Rectal smooth muscle tissue (tissue), 1 donor: ENCODE results near the gene MRNIP.
A peak's percentile ranks its signal among the peaks of the same experiment; 100 is the strongest.

Experiments used
- H3K27ac ChIP-seq: one replicate; pipeline ENCODE4 v1.7.0; 2013; ENCODE audit warnings: low read depth, low read length, inconsistent platforms
- H3K27me3 ChIP-seq: one replicate; pipeline ENCODE4 v1.7.0; 2013; ENCODE audit warnings: low read length; ENCODE audit not compliant: control insufficient read depth, insufficient read depth
- H3K36me3 ChIP-seq: one replicate; pipeline ENCODE4 v1.7.0; 2013; ENCODE audit warnings: low read length; ENCODE audit not compliant: control insufficient read depth, insufficient read depth
- H3K4me1 ChIP-seq: one replicate; pipeline ENCODE4 v1.7.0; 2013; ENCODE audit warnings: low read length; ENCODE audit not compliant: control insufficient read depth, insufficient read depth
- H3K4me3 ChIP-seq: one replicate; pipeline ENCODE4 v1.7.0; 2013; ENCODE audit warnings: low read length
- H3K9ac ChIP-seq: one replicate; pipeline ENCODE4 v1.7.0; 2013; ENCODE audit warnings: low read length

Gene MRNIP

DNA sequence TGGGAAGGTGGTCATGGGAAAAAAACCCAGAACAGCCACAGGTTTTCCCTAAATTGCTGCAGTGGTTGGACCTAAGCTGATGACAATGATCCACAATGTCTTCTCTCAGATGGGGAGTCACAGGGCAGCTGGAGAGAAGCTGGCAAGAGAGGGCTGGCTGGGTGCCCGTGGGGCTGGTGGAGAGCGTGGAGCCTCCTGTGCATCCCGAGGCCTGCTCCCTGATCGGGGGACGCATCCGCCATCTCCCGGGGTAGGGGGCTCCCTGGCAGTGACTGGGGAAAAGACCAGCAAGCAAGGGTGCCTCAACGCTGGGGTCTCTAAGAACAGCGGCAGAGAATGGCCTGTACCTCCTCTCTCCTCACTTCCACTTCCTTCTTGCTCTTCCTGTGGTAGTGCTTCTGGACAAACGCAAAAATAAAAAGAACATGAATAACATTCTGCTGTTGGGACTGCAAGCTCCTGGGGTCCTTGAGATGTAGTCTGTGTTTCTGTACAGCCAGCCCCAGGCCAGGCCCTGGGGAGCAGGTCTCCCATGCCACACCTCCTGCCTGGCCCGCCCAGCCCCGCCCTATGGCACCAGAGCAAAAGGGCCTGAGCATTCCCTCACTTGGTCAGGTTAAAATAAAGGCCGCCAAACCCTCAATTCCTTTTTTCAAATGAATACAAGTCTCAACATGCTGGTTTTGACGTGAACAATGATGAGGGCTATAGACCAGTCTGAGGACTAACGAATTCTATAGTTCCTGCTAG lies 7.0 kb upstream of the MRNIP start:
- no peak overlapping the region for H3K4me3 ChIP-seq
- no peaks in the 10 kb centered on the region for H3K27me3 ChIP-seq
- H3K9ac ChIP-seq, result no peak overlapping the region
- no peak overlapping the region for H3K27ac ChIP-seq
- peaks cover 23% of the 10 kb centered on the region for H3K36me3 ChIP-seq
- no peaks in the 10 kb centered on the region for H3K4me1 ChIP-seq

DNA sequence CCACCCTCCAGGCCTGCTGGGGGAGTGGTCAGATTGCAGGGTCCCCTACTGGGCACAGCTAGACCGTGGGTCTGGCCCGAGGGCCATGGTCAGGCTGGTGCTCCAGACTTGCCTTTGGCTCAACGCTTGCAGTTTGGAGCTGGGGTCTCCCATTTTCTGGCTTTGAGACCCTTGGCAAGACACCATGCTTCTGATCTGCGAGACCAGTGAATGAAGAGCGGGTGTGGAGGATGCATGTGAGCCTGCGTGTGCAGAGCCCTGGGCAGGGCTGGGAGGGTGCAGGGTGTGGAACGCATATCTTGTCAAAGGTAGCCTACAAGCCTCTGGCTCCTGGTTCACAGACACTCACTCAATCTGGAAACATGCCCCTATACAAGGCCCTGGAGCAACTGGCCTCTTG lies 6.1 kb upstream of the MRNIP start:
- Histone ChIP-seq H3K4me3 (no peak overlapping the region), H3K27me3 (no peaks in the 10 kb centered on the region), H3K4me1 (peaks cover 3% of the 10 kb centered on the region), H3K9ac (no peak overlapping the region), H3K27ac (no peak overlapping the region), H3K36me3 (peaks cover 20% of the 10 kb centered on the region)

DNA sequence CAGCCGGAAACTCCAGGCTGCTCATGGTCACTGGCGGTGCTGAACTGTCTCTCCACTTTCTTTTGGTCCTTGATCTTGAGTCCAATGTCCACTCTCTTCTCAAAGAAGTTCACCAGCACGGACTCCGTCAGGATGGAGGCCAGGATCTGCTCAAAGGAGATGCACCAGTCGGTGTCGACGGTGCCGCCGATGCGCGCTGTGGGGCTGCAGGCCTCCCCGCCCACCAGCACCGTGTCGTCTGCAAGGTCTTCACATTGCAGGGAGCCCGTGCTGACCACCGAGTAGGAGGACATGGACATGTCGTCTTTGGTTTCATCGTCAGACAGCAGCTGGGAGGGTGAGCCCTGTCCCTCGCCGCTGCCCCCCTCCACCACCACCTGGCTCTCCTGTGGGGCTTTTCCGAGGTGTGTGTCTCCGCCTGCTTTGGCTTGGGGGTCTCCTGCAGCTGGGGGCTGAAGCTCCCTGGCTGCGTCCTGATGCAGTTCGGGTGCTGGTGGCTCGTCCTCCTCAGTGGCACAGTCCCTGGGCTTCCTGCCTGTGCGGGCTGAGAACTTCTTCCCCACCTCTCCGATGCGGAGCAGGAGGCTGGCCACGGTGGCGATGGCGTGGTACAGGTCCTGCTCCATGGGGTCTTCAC lies 5.0 kb upstream of the MRNIP start:
- H3K4me3 ChIP-seq, result no peak overlapping the region
- no peak overlapping the region for H3K27ac ChIP-seq
- no peaks in the 10 kb centered on the region for H3K27me3 ChIP-seq
- H3K9ac ChIP-seq, result no peak overlapping the region
- peaks cover 20% of the 10 kb centered on the region for H3K36me3 ChIP-seq
- H3K4me1 ChIP-seq, result peaks cover 3% of the 10 kb centered on the region

DNA sequence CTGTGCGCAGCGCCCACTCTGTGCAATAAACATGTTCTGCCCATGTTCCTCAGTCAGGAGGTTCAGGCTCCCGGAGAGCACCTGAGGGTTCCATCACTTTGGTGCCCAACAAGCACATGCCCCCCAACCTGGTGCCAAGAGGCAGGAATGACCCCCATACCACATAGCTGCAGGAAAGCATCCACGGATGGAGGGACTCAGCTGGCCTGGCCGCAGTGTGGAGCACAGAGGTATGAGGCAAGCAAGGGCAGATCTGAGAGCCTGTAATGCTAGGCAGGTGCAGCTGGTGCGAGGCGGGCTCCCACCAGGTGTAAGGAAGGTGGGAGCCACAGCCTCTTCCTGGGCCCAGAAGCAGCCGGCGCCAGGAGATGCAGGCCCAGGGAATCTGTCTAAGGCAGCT lies 4.3 kb upstream of the MRNIP start:
- H3K27ac ChIP-seq, result no peak overlapping the region
- peaks cover 3% of the 10 kb centered on the region for H3K4me1 ChIP-seq
- H3K27me3 ChIP-seq, result no peaks in the 10 kb centered on the region
- peaks cover 20% of the 10 kb centered on the region for H3K36me3 ChIP-seq
- H3K4me3 ChIP-seq, result no peak overlapping the region
- no peak overlapping the region for H3K9ac ChIP-seq

DNA sequence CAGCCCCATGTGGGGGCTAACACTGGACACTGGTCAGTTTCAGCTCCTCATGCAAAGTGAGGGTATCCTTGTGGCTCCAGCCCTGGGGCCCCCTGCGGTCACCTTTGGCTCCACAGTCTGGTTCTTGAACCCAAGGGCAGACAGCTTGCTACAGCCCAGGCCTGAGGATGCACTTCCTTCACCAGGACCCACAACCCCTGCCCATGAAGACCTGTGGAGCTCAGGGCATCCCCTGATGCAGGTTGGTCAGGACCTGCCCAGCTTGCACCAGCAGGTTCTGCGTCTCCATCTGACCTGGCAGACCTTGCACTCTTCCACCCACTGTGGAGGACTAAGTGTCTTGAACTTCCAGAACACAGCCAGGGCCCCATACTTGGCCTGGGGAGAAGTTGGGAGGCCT lies 3.7 kb upstream of the MRNIP start:
- Histone ChIP-seq H3K4me3 (no peak overlapping the region), H3K36me3 (peaks cover 20% of the 10 kb centered on the region), H3K4me1 (peaks cover 3% of the 10 kb centered on the region), H3K27me3 (no peaks in the 10 kb centered on the region), H3K9ac (no peak overlapping the region), H3K27ac (no peak overlapping the region)

DNA sequence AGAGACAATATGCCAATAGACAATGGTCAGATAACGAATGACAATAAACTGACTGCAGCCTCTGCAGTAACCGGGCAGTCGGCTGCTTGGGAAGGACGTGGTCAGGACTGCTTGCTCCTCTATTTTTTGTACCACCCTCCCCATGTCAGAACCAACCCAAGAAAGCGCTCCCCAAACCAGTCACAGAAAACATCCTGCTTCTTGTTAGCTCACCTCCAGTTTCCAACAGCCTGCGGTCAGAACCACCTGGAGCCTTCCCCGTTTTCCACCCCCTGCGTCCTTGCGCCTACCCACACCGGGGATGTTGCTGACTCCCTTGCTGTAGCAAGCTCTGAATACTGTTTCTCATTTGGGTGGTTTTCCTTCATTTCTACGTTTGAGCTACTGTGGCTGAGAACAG lies 1.7 kb upstream of the MRNIP start:
- no peak overlapping the region for H3K27ac ChIP-seq
- no peaks in the 10 kb centered on the region for H3K27me3 ChIP-seq
- peaks cover 3% of the 10 kb centered on the region for H3K4me1 ChIP-seq
- H3K9ac ChIP-seq, result no peak overlapping the region
- H3K36me3 ChIP-seq, result peaks cover 19% of the 10 kb centered on the region
- no peak overlapping the region for H3K4me3 ChIP-seq

DNA sequence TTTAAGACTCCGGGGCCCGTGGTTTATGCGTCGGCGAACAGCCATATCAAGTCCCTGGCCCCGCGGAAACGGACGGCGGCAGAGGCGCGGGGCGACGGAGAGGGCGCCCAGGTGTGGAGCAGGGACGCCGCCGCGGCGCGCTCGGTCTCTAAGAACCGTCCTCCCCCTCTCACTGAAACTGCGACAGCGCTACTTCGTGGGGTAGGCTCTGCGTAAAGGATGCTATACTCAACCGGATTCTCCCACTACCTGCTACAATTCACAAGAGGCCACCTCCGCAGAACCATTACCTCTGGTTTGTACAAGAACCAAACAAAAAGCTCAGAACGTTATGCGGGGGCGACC lies 404 bp downstream of the MRNIP start:
- Histone ChIP-seq H3K27me3 (no peaks in the 10 kb centered on the region), H3K27ac (peak overlapping the region; percentile 4), H3K9ac (peak overlapping the region; percentile 25), H3K4me1 (peaks cover 3% of the 10 kb centered on the region), H3K36me3 (peaks cover 7% of the 10 kb centered on the region), H3K4me3 (peak overlapping the region; percentile 98)

DNA sequence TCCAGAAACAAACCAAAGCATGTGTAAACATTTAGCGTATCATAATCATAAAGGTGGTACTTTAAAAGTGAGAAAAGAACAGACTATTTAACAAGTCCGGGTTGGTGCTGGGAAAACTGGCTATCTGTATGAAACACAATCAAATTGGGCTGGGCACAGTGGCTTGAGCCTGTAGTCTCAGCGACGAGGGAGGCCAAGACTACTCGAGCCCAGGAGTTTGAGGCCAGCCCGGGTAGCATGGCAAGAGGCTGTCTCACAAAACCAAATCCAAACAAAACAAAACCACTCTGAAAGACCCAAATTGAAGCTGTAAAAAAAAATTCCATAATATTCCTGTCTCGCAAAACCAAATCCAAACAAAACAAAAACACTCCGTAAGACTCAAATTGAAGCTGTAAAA lies 4.3 kb downstream of the MRNIP start:
- H3K4me1 ChIP-seq, result no peaks in the 10 kb centered on the region
- H3K36me3 ChIP-seq, result peaks cover 20% of the 10 kb centered on the region
- no peak overlapping the region for H3K27ac ChIP-seq
- no peak overlapping the region for H3K4me3 ChIP-seq
- no peaks in the 10 kb centered on the region for H3K27me3 ChIP-seq
- H3K9ac ChIP-seq, result no peak overlapping the region

DNA sequence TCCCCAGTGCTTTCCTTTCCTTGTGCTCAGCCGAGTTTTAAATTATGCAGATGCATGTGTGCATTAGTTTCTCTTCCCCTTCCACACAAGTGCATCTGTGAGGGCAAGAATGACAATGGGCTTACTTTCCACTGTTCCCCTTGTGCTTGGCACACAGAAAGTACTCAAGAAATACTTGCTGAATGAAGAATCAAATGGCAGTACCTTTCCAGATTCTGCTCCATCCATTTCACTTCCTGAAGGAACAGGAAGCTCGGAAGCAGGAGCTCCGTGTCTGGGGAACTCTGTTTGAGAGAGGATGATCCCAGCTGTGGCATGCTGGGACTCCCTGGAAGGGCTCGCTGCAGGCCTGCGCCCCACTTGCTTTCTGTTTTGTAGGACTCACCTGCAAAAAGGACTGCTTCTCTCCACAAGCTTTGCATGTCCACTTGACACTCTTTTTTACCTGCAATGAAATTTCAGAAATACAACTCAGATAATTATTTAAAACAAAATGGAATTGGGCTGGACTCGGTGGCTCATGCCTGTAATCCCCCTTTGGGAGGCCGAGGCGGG lies 5.5 kb downstream of the MRNIP start:
- Histone ChIP-seq H3K27ac (no peak overlapping the region), H3K27me3 (no peaks in the 10 kb centered on the region), H3K9ac (no peak overlapping the region), H3K4me1 (no peaks in the 10 kb centered on the region), H3K36me3 (peaks cover 21% of the 10 kb centered on the region), H3K4me3 (no peak overlapping the region)

DNA sequence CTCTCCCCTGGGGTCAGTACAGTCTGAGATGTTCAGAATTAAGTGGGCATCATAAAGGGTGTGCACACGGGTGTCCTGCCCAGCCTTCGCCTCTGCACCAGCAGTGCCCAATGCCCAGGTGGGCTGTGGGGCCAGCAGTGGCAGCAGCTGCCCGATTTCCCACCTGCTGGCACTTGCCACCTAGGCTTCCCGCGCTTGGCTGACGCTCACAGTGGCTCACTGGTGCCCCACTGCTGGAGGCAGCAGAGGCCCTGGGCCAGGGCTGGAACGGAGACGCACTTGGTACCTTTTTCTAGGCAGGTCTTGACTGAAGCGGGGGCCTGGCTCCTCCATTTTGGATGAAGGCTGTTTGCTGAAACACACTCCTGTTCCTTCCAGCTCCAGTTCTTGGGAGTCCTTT lies 17.0 kb downstream of the MRNIP start:
- Histone ChIP-seq H3K36me3 (peaks cover 23% of the 10 kb centered on the region), H3K4me3 (no peak overlapping the region), H3K9ac (no peak overlapping the region), H3K27ac (no peak overlapping the region), H3K4me1 (no peaks in the 10 kb centered on the region), H3K27me3 (no peaks in the 10 kb centered on the region)

DNA sequence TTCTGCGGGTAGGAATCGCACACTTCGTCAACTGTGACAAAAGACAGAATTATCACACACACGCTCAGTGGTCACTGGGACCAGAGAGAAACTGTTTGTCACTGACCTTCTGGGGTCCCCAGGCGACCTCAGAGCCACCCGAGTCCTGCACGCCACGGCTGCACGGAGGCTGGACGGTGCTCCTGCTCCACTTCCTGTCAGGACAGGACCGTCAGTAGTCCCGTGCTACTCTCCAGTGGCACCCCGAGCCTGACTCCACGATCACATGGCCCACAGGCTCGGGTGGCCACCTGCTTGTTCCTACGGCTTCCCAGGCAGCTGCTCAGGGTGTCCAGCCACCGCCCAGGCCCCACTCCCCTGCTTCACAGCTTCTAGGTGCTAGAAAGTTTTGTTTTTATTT lies 17.9 kb downstream of the MRNIP start:
- no peaks in the 10 kb centered on the region for H3K27me3 ChIP-seq
- no peak overlapping the region for H3K4me3 ChIP-seq
- H3K9ac ChIP-seq, result no peak overlapping the region
- H3K36me3 ChIP-seq, result peaks cover 30% of the 10 kb centered on the region
- H3K4me1 ChIP-seq, result no peaks in the 10 kb centered on the region
- no peak overlapping the region for H3K27ac ChIP-seq

DNA sequence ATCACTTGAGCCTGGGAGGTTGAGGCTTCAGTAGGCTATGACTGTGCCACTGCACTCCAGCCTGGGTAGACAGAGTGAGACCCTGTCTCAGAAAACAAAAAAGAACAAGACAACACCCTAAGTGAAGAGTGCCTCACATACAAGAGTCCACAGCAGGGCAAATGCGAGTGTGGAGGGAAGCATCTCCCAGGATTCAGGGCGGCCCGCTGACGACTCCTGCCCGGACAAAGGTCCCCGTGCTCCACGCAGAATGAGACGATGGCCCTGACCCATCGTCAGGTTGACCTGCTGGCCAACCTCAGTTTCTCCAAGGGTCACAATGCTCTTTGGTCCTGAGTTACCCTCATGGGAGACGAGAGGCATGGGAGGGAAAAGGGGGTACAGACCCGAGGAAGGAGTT lies 18.3 kb downstream of the MRNIP start:
- Histone ChIP-seq H3K36me3 (peaks cover 30% of the 10 kb centered on the region), H3K4me3 (no peak overlapping the region), H3K4me1 (no peaks in the 10 kb centered on the region), H3K27ac (no peak overlapping the region), H3K27me3 (no peaks in the 10 kb centered on the region), H3K9ac (no peak overlapping the region)
